HUDEP-2 (cell line): ENCODE results near the gene RIPK4.
"Not testable (repeated sequence)": the region's sequence is repeated elsewhere in the genome, so short reads cannot be mapped to it uniquely, and the experiment has no call there.

Experiments
- DNase-seq, 76 experiments: peaks; one replicate each; lab custom pipeline; 2025; ENCODE audit not compliant: unreplicated experiment in 76 of 76; lab: John Stamatoyannopoulos, UW

The RIPK4 gene

GRCh38 chr21:41796476-41797080, 29.7 kb upstream of the RIPK4 start:
- DNase-seq = no peak

DNA sequence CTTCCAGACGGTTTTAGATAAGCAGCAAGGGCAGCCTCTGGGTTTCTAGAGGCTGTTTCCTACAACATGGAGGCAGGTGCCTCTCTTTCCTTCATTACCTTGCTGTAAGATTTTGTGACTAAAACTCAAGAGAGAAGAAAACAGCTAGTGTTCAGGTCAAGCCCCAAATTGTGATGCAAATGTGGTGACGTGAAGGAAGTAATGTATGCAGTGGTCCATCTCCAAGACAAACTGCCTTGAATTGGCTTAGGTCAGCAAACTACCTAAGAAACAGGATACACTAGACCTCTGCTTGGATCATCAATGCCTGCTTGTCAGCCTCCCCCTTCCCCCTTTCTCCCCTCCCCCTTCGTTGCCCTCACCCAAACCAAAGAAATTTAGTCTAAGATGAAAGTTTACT, 28.9 kb upstream of the RIPK4 start:
- no peak for DNase-seq

DNA sequence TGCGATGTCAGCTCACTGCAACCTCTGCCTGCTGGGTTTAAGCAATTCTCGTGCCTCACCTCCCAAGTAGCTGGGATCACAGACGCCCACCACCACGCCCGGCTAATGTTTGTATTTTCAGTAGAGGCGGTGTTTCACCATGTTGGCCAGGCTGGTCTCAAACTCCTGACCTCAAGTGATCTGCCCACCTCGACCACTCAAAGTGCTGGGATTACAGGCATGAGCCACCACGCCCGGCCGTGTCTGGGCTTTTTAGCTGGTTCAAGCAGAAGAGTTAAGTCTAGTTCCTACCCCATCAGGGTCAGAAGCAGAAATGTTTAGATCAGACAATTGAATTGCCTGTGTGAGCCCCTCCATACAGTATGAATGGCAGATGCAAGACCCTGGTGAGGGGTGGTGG, 27.7 kb upstream of the RIPK4 start:
- no peak for DNase-seq

DNA sequence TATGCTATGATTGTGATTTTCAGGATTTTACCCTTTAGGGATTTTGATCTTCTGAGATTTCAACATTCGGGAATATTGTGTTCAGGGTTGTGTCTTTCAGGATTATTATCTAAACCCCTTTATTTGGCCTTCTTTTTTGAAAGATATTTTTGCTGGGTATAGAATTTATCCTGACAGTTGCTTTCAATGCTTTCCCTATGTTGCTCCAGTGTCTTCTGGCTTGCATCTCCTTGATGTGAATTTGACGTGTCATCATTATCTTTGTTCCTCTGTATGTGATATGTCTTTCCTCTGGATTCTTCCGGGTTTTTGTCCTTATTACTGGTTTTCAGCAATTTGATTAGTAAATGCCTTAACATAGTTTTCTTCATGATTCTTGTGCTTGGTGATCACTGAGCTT, 25.9 kb upstream of the RIPK4 start:
- DNase-seq = no peak

DNA sequence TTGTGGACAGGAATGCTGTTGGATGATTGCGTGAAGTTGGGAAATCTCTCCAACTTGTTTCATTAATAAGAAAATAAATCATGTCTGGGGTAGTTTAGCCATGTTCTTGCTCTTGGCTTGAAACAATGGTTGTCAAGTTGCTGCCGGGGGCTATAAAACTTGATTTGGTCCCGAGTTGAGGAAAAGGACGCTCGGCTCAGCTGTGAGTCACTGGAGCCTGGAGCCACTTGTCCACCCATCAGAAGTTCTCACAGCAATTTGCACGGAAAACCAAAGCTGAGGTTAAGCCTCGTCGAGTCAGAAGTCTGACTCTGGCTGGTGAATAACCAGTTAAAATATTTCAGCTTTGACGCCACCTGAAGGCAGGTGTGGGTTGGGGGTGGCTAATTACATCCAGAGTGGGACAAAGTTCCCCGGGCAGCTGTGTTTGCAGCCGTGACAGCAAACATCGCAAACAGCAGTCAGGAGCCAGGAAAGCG, 19.7 kb upstream of the RIPK4 start:
- no peak for DNase-seq

- not testable (repeated sequence) for DNase-seq
Measured at GRCh38 chr21:41785262-41785661, 18.4 kb upstream of the RIPK4 start.

- DNase-seq = no peak
Measured at GRCh38 chr21:41784456-41785102, 17.7 kb upstream of the RIPK4 start.

DNA sequence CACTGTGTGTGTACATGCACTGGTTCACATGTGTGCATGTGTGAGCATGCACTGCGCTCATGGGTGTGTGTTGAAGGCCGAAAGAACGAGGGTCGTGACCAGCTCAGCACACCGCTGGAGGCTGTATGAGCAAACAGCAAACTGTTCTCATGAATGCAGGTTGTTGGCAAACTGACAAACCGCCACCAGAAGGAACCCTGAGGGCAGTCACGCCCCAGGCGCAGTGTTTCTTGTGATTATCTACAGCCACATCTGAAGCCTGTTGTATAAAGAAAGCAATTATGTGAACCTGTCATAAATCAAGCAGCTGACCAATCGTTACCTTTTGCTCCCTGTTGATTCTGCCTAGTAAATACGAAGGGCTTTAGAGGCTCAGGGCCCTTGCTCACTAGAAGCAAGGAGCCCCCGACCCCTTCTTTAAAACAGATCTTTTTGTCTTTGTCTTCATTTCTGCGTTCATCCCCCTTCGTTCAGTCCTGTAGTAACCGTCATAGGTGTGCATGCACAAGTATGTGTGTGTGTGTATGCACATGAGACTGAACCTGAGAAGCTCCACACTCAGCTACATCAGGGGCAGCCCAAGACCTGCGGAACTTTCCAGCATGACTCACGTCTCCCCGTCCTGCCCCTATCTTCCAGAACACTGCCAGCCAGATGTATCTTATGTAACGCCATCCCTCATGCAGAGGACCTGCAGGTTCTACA, 16.8 kb upstream of the RIPK4 start:
- peak in 74 of 76 experiments; percentile 24 to 96 (median 85) for DNase-seq

DNA sequence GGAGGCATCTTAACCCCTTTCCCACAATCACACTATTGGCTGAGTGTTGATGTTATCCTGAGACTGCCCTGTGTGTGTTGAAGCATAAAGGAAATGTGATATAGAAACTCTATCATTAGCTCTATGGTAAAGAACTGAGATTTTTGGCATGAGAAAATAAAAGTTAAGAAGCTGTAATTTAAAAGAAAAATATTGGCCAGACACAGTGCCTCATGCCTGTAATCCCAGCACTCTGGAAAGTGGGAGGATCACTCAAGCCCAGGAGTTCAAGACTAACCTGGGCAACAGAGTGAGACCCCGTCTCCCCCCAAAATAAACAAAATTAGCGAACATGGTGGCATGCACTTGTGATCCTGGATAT, 14.2 kb upstream of the RIPK4 start:
- DNase-seq = no peak

- DNase-seq = no peak
Measured at GRCh38 chr21:41780337-41781049, 13.6 kb upstream of the RIPK4 start.

DNA sequence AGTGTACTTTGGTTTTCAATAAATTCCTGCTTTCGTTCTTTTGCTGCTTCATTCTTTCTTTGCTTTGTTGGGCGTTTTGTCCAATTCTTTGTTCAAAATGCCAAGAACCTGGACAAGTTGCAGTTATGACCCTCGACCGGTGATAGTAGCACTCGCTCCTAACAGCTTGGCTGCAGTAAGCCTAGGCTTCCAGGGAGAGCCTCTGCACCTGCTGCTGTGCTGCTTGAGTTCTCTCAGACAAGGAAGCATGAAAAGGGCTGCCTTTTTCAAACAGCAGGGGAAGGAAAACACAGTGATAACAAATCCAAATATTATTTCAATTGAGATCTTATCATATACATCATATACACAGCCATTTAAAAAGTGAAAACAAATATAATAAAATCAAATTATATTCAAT, 12.8 kb upstream of the RIPK4 start:
- DNase-seq = no peak

DNA sequence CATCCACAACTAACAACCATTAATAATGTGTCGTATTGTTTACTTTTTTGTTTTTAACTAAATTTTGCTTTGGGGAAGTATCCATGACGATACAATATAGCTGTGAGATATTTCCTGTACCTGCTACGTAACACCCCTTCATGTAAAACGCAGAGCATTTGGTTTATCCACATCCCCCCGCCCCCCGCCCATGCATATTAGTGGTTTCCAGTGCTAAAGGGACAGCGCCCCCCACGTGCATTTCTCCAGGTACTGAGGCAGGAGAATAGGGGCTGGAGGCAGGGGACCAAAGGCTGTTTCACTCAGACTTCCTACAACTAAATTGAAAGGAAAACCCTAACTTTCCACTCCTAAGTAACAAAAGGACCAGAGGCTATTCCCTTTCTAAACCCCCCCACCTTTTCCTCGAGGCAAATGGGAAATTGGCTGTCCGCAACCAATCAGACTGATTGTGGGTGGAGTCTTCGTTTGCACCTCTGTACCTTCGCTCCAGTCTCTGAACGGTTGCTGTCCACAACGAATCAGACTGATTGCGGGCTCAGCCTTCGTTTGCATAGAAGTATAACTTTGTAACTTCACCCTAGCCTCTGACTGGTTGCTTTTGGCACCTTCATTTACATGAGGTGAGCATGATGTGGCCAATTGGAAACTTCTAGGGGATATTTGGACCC, 12.2 kb upstream of the RIPK4 start:
- DNase-seq = no peak

DNA sequence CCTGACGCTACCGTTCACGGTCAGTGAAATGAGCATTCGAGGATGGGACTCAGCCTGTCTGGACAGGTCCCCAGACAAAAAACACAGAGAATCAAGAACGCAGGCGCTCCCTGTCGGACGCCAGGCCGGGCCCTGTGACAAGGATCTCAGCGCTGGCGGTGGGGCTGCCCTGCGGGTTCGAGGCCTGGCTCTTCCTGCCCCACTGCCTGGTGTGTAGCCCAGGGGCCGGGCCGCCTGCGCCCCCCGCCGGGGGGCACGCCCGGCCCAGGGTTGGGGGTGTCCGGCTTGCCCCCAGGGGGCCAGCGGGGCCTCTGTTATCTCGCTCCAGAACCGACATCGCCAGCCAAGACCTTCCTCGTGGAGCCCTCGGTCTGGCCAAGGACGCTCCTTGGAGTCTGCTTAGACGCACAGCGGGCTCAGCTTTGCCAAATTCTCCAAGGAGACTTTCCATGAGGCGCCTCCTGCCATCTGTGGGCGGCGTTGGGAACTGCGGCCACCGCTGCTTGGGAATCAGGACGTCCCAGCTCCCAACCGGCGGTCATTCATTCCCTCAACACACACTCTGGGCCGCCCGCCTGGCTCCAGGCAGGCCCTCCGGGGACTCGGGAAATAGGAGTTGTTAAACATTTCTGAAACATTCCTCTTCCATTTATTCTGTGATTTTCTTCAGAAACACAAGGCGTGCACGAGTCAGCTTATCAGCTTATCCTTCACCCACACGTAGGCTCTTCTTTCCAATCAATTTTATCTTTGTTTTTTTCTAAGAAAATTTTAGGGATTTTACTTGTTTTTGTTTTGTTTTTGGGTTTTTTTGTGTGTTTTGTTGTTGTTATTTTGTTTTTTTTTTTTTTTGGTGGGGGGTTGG, 11.3 kb upstream of the RIPK4 start:
- DNase-seq = peak in 34 of 76 experiments; percentile 8 to 52 (median 26)

DNA sequence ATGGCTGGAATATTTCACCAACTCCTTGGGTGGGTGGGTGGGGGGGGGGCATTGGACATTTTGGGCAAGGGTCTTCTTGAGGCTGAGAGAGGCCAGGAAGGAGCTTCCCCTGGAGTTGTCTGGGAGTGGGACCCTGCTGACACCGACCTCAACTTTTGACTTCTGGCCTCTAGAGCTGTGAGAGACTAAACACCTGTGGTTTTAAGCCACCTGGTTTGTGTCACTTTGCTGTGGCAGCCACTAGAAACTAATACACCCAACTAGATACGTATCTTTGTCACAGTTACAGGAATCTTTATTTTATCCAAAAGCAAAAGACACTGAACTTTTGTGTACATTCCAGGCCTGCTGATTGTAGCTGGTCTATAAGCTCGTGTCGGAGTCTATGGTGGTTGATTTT, 9.9 kb upstream of the RIPK4 start:
- no peak for DNase-seq

GRCh38 chr21:41775149-41775472, 8.3 kb upstream of the RIPK4 start:
- no peak for DNase-seq

GRCh38 chr21:41774467-41775148, 7.8 kb upstream of the RIPK4 start:
- no peak for DNase-seq

DNA sequence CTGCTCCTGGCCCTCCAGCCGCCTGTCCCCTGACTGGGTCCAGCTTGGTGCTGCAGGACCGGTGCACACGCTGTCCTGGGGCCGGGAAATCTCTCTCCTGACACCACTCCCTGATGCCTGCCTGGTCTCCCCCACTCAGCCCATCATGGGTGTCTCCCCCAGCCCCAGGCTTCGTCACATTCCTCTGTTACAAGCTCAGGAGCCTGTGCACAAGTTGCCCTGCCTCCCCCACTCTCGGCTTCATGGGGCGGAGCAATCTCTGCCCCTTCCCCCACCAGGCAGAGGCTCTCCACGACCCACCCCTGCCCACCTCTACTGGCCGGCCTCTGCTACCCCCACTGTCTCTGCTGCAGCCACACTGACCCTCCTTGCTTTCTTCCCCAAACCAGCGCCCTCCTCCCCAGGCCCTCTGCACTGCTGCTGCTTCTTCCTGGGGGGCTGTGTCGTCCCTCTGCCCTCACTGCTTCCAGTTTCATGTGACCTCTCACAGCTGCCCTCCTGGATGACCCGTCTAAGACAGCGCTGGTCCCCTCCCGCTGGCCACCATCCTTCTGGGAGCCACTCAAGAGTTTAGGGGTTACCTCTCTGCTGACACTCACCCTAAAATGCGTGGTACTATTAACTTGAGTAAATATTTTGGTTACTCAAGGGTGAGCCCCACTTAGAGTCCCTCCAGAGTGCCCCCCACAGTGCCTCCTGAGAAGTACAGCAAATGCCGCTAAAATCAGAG, 5.7 kb upstream of the RIPK4 start:
- no peak for DNase-seq

DNA sequence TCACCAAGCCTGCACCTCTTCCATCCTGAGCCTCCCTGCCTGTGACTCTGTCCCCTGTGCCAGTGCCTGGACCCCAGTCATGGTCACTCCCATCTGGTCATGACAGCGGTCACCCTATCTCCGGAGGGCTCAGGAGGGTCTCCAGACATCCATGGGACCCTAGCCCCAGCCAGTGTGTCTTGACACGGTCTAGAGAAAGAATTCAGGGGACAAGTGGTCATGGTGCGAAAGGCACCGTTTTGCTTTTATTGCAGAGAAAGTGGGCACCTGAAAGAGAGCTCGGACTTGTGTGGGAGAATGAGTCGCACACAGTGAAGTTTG, 4.7 kb upstream of the RIPK4 start:
- DNase-seq = no peak
